Stimulated activated naive CD8-positive, alpha-beta T cell treated with anti-CD3 and anti-CD28 coated beads, Interleukin-15, Interleukin-2, amounts not matched to agents 100 U/mL and 50 U/mL, for 24 hours (primary cell): ENCODE data around the gene DYNC1H1.

Source experiments
- ATAC-seq: fragments of 150-1000 bp; cut with Tn5 transposase; one replicate; pipeline ENCODE4 v1.10.0; 2021
- DNase-seq: peaks from one replicate; pipeline ENCODE4 v3.0.0; 2021

The DYNC1H1 gene

DNA sequence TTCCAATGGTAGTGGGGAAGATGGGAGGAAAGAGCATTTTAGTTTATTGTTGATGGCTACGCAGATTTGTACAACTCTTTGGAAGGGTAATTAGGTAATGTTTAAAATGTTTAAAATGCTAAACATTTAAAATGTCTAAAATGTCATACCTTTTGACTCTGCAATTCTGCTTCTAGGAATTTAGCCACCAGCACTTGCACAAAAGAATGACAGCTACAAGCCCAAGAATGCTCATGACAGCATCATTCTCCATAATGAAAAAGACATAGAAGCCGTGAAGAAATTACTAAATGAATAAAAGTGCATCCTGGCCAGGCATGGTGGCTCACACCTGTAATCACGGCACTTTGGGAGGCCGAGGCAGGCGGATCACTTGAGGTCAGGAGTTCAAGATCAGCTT is 19.9 kb upstream of the DYNC1H1 start:
- DNase-seq (no peak), ATAC-seq (no peak)

DNA sequence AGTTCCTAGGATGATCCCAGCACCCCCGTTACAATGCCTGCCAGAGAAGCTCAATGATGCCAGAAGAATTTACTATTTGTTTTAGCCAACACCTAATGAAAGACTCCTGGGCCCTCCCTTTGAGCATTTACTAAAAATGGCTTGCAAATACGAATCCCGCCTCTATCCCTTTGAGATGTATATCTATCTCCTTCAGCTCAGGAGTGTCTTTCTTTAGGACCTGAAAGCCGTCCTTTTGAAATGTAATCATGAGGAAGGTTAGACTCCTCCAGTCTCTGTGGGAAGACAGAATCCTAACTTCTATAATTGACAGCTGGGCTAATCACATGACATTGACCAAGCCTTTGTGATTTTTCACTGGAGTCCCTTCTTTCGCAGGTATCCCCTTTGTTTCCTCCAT is 19.2 kb upstream of the DYNC1H1 start:
- ATAC-seq = no peak
- DNase-seq = no peak

DNA sequence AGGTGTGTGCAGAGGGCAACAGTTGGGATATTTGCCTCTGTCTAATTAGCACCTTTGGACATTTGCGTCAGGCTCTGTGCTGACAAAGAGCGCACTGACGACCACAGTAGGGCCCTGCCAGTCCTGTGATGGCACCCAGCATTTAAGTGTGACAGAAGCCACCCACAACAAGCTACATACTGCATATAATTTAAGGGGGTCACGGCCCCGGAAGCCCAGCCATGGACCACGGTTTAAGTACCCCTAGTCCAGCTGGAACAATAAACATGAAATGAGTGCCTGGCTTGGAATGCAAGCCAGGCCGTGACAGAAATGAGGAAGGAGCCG is 16.8 kb upstream of the DYNC1H1 start:
- DNase-seq (peak; percentile 28), ATAC-seq (no peak)

DNA sequence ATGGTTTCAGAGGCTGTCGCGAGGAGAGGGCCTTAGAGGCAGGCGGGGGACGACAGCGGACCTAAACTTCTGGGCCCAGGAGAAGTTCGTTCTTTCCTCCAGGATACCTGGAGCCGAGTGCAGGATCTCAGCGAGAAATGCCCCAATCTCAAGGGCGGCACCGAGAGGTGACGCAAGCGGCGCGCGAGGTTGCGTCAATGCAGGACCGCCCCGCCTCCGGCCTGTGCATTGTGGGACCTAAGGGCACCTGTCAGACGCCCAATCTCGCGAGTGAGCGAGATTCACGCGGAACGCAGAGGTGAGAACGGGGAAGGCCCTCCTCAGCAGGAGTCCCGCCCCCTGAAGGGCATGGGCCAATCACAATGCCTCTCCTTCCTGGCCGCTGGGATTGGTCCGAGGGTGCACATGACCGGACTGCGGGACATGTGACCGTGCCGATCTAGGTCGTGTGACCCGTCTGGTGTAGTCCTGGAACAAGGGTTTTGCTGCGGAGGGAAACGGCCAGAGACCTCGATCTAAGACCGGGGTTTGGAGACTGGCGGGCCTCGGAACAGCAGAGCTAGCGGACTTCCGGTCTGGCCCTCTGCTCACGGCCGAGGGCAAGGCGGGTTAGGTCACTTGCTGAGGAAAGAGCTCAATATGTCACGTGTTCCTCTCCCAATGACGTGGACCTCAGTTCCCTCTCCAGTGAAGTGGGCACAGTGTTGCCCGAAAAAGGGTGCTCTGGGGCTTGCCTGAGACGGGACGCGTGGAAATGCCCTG is 16.3 kb upstream of the DYNC1H1 start:
- DNase-seq = peak; percentile 100
- peak; percentile 98 for ATAC-seq

DNA sequence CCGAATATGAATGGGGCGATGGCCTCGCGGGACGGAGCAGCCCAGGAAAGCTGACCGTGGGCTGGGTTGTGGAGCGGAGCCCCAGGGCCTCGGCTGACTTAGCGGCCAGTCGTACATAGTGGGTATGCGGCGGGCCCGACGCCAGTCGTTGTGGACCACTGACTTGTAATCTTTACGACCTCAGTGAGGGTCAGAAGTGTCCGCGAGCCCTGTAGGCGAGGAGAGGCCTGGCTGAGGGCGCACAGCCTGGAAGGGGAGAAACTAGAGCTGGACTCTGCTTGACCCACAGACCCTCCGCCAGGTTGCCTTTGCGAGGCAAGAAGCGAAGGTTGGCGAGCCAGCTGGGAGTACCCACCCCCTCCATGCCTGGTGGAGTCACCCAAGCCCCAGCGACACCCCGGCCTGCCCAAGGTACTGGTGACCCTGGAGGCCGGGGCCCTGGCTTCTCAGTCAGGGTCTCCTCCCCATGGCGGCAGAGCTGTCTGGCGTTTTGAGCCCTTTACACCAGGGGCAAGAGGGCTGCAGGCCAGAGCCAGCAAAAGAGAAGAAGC is 15.6 kb upstream of the DYNC1H1 start:
- ATAC-seq (no peak), DNase-seq (no peak)

DNA sequence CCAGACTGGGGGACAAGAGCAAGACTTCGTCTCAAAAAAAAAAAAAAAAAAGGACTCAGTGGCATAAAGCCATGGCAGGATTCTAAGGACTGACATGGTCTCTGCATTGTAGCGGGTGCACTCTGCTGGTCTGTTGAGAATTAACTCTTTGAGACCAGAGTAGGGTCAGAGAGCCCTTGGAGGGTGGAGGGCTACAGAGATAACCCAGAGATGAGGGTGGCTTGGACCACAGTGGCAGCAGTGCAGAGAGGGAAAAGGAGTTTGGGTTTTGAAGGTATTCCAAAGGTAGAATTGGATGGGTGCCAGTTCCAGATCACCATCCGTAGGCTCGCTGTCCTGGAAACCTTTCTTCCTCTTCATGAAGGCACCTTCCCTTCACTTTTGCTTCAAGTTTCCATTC is 14.3 kb upstream of the DYNC1H1 start:
- DNase-seq = no peak
- ATAC-seq = no peak

DNA sequence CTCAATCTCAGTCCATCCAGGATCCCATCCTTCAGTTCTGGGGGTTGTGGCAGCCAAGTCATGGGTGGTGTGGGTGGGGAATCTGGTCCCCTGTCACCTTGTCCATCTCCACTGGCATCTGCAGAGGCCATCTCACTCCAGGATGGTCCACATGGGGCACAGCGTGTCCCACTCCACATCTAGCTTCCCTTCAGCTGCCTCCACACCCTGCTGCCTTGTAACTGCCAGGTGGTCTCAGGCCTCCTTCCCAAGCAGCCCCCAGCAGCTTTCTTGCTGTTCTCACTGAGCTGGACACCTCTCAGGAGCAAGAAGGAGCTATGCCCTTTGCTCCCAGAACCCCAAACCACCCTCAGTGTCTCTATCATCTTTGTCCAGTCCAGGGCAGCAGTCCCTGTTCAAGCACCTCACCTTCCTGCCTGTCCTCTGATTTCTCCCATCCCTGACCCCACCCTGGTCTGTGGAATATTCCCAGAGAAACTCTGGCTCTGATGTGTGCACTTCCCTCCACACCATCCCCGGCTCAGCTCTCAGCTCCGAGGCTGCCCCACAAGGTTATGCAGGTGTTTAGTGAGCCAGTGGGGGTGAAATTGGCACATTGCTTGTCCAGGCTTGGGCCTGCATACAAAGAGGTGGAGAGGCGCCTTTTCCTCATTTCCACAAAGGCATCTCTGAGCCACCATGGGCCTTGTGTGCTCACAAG is 13.7 kb upstream of the DYNC1H1 start:
- ATAC-seq = no peak
- no peak for DNase-seq

DNA sequence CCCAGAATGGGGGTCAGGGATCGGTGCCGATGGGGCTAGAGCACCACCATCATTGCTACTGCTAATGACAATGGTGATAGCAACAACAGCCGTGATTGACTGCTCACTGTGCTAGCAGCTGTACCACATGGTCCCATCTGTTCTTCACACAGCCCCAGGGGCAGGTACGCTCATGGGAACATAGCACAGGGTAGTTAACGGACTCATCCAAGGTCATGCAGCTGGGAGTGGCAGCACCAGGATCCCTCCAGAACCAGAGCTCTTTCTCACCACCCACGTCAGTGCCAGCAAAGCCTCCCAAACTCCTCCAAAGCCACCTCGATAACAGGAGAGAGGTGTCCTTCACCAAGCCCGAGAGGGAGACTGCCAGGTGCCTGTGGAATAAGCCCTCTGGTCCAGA is 11.2 kb upstream of the DYNC1H1 start:
- no peak for ATAC-seq

DNA sequence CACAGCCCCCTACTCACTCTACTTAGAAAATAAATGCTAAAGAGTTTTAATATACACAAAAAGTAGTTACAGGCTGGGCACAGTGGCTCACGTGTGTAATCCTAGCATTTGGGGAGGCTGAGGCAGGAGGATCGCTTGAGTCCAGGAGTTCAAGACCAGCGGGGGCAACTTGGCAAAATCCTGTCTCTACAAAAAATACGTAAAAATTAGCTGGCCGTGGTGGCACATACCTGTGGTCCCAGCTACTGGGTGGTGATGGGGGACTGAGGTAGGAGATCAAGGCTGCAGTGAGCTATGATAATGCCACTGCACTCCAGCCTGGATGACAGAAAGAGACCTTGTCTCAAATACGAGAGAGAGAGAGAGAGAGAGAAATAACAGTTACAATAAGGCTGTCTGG is 9.9 kb upstream of the DYNC1H1 start:
- ATAC-seq (no peak), DNase-seq (no peak)

More for the DNA sequence above, 11.2 kb upstream of the DYNC1H1 start:
- DNase-seq = no peak

DNA sequence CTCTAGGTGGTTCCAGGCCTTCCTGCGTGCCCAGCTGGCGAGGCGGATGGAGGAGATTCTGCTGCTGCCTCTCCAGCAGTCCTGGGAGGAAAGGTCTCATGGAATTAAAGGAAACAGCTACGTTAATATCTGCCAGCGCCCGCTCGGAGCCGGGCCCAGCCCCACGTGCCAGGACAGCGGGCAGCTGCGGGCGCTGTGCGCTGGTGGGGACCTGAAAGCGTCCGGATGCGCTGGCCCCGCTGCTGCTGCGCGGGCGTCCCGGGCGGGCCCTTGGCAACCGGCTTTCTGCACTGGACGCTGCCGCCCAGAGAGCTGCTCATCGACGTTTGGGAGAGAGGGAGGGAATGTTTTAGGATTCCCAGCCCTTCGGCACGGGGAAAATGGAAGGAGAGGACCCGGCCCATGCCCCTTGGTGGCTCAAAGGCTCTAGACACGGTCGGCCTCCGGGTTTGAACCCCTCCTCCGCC is 8.6 kb upstream of the DYNC1H1 start:
- DNase-seq (no peak), ATAC-seq (no peak)

DNA sequence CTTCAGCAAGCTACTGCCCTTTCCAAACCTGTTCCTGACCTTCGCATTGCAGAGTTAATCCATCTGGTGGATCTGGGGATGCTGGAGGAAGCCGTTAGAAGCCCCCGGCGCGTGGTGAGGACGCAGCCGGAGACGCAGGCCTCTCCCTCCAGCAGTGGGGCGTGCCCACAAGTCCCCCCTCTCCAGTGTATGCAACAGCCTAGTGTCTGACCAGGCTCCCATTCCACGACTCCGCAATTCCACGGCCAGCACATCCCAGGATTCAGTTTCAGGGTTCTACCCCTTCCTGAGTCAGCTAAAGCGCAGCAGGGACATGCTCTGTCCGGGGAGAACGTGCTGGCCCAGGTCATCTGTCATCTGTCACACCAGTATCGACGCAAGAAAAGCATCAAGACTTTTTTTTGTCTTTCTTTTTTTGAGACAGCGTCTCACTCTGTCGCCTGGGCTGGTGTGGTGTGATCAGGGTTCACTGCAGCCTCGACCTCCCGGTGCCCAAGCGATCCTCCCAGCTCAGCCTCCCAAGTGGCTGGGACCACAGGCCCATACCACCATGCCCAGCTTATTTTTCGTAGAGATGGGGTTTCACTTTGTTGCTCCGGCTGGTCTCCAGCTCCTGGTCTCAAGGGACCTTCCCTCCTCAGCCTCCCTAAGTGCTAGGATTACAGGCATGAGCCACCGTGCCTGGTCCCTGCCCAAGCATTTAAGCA is 8.0 kb upstream of the DYNC1H1 start:
- no peak for DNase-seq
- no peak for ATAC-seq

DNA sequence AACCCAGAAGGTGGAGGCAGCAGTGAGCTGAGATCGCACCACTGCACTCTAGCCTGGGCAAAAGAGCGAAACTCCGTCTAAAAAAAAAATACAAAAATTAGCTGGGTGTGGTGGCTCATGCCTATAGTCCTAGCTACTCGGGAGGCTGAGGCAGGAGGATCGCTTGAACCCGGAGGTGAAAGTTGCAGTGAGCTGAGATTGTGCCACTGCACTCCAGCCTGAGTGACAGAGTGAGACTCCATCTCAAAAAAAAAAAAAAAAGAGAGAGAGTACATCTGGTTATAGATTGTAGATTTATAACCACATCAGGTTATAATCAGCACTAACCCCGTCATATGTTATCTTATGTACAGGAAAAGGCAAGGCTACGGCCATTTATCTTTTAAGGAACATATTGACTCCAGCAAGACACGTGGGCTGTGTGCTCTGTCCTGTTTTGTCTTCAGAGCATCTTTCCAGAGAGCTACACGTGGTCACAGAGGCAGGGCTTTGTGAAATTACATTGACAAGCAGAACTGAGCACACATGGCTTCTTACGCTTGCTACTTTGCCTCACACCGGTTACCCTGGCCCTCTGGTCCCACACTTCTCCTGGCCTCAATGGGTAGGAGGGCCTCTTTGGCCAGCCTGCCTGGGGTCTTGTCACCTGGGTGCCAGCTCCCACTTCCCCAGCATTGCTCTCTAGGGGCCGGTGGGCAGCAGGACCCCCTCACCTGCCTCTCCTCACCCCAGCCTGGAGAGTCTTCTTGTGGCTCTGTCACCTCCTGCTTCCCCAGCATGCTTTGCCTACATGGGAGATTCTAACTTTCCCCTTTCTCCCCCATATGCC is 6.8 kb upstream of the DYNC1H1 start:
- no peak for DNase-seq
- no peak for ATAC-seq

DNA sequence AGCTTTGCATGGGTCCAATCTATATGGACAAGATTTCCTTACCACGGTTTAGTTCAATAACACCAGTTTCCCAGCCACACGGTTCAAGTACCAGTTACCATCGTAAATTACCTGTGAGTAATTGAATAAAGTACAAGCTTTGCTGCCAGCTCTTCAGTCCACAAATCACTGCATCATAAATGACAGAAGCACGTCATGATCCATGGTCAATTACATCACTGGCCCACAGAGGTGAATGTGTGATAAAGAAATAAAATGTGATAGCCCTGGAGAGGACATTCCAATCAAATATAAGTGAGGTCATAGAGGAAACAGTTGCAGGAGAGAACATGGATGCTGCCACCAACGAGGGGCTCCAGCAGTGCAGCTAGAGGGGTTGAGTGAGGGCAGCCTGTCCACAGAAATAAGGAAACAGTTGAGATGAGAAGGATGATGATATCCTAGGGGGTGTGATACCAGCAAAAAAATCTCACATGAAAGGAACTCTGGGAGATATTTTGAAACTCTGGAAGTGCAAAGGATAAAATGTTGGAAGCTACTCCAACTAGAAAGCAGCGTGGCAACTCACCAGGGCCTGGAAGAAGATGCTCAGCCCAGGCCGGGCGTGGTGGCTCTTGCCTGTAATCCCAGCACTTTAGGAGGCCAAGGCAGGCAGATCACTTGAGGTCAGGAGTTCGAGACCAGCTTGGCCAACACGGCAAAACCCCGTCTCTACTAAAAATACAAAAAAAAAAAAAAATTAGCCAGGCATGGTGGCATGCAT is 5.8 kb upstream of the DYNC1H1 start:
- DNase-seq (no peak), ATAC-seq (no peak)

DNA sequence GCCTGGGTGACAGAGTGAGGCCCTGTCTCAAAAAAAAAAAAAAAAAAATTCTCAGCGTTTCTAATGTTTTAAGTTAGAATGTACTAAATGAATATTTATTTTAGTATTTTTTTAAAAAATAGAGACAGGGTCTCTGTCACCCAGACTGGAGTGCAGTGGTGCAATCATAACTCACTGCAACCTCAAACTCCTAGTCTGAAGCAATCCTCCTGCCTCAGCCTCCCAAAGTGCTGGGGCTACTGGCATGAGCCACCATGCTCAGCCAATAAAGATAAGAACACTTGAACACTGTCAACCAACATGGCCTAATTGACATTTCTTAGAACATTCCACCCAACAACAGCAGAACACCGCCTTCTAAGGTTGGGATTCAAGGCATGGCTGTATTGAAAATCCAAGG is 5.1 kb upstream of the DYNC1H1 start:
- DNase-seq (no peak), ATAC-seq (no peak)

DNA sequence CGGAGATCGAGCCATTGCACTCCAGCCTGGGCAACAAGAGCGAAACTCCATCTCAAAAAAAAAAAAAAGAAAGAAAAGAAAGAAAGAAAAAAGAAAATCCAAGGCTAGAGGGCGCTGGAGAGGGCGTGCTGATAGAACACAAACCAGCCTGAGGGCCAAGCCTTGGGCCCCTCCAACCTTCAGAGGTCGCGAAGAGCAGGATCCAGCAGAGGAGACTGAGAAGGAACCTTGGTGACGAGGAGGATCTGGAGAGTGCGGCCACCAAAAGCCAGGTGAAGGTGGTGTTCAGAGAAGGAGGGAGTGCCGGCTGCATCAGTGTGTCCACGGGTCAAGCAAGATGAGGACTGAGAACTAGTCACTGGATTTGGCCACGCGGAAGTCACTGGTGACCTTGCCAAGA is 4.1 kb upstream of the DYNC1H1 start:
- no peak for ATAC-seq
- peak; percentile 49 for DNase-seq

DNA sequence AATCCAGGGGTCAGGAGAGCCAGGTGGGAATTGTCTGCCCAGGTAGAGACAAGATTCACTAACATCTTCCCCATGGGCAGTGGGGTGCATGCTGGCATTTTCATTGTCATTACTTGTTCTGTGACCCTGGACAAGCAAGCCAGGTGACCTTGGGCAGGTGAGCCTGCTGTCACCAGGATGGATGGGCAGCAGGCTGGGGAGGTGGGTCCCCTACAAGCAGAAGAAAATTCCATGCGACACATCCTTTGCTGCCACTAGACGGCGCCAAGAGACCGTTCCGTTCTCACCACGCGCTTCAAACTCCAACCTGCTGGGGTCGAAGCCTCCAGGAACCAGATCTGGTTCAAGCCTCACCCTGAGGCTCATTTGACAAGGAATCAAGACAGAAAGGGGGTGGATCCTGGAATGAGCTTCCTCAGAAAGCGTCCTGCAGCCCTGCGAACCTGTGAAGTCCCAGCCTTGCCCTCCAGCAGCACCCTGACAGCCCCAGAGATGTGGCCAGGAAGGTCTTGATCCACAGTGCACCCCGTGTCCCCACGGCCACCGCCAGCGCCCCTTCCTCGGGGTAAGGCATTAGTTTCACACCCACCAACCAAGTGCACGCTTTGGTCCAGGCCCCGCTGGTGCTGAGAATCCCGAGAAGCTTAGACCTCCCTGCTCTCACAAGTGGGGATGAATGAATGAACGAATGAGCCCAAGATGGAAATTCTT is 3.2 kb upstream of the DYNC1H1 start:
- ATAC-seq (peak; percentile 24), DNase-seq (peak; percentile 81)

DNA sequence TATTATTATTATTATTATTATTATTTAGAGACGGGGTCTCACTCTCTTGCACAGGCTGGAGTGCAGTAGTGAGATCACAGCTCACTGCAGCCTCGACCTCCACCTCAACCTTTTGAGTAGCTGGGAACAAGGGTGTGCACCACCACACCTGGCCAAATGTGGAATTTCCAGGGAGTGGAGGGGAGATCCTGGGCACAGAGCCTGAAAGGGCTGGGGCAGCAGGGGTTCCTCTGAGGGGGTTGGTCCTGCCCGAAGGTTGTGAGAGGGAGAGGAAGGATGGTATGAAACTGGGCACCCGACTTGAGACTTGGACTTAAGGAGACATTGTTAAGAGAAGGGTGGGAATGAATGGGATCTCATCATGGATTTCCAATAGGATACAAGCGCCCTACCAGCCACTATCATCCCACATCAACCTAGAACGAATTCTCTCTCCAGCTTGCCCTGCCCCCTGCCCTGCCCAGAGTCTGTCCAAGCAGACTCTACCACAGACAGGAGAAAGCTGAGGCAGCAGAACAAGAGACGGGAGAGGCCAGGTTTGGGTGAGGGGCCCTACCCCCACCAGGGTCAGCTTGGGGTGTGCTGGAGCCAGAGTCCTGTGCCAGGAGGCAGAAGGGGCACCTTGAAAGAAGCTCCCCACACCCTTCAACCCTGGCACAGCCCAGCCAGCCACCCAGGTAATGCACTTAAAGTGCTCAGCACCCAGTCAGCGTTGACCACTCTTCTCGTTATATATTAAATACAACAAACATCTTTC is 2.4 kb upstream of the DYNC1H1 start:
- no peak for ATAC-seq

DNA sequence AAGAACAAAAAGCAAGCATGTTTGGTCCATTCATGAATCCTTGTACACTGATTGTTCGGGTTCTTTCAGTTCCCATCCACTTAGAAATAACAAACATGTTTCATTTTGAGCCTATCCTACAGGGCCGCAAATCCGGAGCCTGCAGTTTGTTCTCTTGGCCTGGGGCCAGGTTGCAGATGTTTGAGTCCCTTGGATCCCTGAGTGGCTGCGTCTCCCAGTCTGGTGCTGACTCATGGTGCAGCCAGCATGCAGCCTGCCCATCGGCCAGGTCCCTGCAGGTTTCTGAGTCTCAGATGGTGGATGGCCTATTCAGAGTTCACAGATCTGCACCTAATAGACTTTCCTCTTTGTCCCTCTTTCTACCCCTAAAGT is 1.9 kb upstream of the DYNC1H1 start:
- ATAC-seq (no peak), DNase-seq (no peak)

More for the DNA sequence above, 2.4 kb upstream of the DYNC1H1 start:
- DNase-seq = no peak

DNA sequence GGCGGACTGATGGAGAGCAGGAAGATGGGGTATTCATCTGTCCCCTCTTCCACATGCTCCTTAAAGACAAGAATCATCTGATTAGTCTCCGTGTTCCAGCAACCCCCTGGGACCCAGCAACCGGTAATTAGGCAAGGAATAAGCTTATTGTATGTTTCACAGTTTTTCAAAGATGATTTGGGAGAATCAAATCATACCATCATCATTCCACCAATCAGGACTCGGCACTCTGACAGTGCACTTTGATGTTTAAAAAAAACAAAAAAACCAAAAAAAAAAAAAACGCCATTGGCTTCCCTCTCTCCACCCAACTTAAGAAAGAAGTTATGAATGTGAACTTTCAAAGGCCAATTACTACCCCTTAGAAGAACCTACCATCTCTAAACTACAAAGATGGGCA is 1.3 kb upstream of the DYNC1H1 start:
- no peak for DNase-seq

More for the DNA sequence above, 1.3 kb upstream of the DYNC1H1 start:
- no peak for ATAC-seq
